SH-SY5Y (cell line): ENCODE results near the gene CMBL.

Experiments
- GATA2 ChIP-seq: IDR thresholded peaks from 2 replicates; pipeline ENCODE4 v1.6.1; 2011; ENCODE audit warnings: mild to moderate bottlenecking, low read depth, low read length
- GATA3 ChIP-seq: IDR thresholded peaks from 2 replicates; pipeline ENCODE4 v1.6.1; 2011; ENCODE audit warnings: low read depth, mild to moderate bottlenecking, low read length, moderate library complexity

- TF ChIP-seq GATA2 (no peak), GATA3 (no peak)
Measured at GRCh38 chr5:10254686-10255085, 53.0 kb downstream of the CMBL start.
